ENCODE results near the gene ANKIB1. TPM values are rescaled to one million over a fixed set of nuclear protein-coding genes. Genes with fewer than 3 reads are reported as not detected.

The ANKIB1 gene
- total RNA-seq, 2 experiments from 2014 or later: 60.0 to 66.9 TPM

GRCh38 chr7:92275327-92275726 lies 29.6 kb downstream of the ANKIB1 start:
- Mint-ChIP-seq H3K36me3 (ENCODE audit: low read depth) (peaks cover 38% of the 10 kb centered on the region), H3K4me1 (ENCODE audit: low read depth) (peaks cover 20% of the 10 kb centered on the region), H3K4me3 (no peak overlapping the region), H3K9me3 (peaks cover 2% of the 10 kb centered on the region), H3K27ac (no peak overlapping the region), H3K27me3 (no peaks in the 10 kb centered on the region)
- Histone ChIP-seq H3K9me3 (ENCODE audit: control insufficient read depth in 1 of 2, insufficient read depth in 1 of 2, low read length in 2 of 2) (no peaks in the 10 kb centered on the region), H3K27ac (ENCODE audit: low read depth in 1 of 2, low read length in 2 of 2) (no peak overlapping the region), H3K27me3 (ENCODE audit: control insufficient read depth in 1 of 2, insufficient read depth in 2 of 2, low read length in 2 of 2) (no peaks in the 10 kb centered on the region), H3K4me3 (ENCODE audit: low read length) (no peak overlapping the region), H3K36me3 (ENCODE audit: insufficient read depth, low read length) (no peaks in the 10 kb centered on the region), H3K4me1 (ENCODE audit: insufficient read depth, low read length) (no peaks in the 10 kb centered on the region)
- ChIA-PET POLR2A (no interaction called here), CTCF (no interaction called here)
- intact Hi-C loops (cut with DNase I, micrococcal nuclease): no loop called here
- ATAC-seq (ENCODE audit: poor library complexity): no peak
- no peak for TF ChIP-seq CTCF (IDR thresholded peaks at IDR 0.05)
- no peak for DNase-seq

DNA sequence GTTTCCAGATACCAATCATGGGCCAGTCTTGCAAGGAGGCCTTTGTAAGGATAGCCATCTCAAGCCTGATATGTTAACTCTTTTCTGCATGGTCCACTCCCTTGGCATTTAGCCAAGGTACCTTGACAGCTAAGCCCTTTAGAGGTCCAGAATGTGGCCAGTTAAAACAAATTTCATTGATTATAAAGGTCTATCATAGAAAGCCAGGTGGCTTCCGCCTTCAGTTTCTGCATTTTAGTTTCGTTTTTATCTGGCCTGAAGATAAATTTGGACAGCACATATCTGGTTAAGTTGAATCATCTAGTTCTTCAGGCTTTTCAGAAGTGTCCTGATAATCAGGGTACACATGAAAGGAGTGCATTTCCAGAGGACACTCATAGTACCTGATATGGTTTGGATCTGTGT lies 30.7 kb downstream of the ANKIB1 start:
- Mint-ChIP-seq H3K27ac (no peak overlapping the region), H3K4me3 (no peak overlapping the region), H3K4me1 (ENCODE audit: low read depth) (peaks cover 22% of the 10 kb centered on the region), H3K9me3 (peaks cover 2% of the 10 kb centered on the region), H3K27me3 (no peaks in the 10 kb centered on the region), H3K36me3 (ENCODE audit: low read depth) (peaks cover 50% of the 10 kb centered on the region)
- intact Hi-C loops (cut with DNase I, micrococcal nuclease): no loop called here
- Histone ChIP-seq H3K27me3 (ENCODE audit: control insufficient read depth in 1 of 2, insufficient read depth in 2 of 2, low read length in 2 of 2) (no peaks in the 10 kb centered on the region), H3K9me3 (ENCODE audit: control insufficient read depth in 1 of 2, insufficient read depth in 1 of 2, low read length in 2 of 2) (no peaks in the 10 kb centered on the region), H3K4me1 (ENCODE audit: insufficient read depth, low read length) (no peaks in the 10 kb centered on the region), H3K4me3 (ENCODE audit: low read length) (no peak overlapping the region), H3K27ac (ENCODE audit: low read depth in 1 of 2, low read length in 2 of 2) (no peak overlapping the region), H3K36me3 (ENCODE audit: insufficient read depth, low read length) (no peaks in the 10 kb centered on the region)
- ChIA-PET CTCF (no interaction called here), POLR2A (no interaction called here)
- TF ChIP-seq CTCF (IDR thresholded peaks at IDR 0.05): no peak
- ATAC-seq (ENCODE audit: poor library complexity) (no peak), DNase-seq (no peak)

GRCh38 chr7:92279396-92280031 lies 33.7 kb downstream of the ANKIB1 start:
- Mint-ChIP-seq H3K4me3 (no peak overlapping the region), H3K4me1 (ENCODE audit: low read depth) (peaks cover 18% of the 10 kb centered on the region), H3K36me3 (ENCODE audit: low read depth) (peaks cover 57% of the 10 kb centered on the region), H3K27me3 (no peaks in the 10 kb centered on the region), H3K27ac (no peak overlapping the region), H3K9me3 (peaks cover 2% of the 10 kb centered on the region)
- no peaks in the 10 kb centered on the region for H3K27me3 ChIP-seq (ENCODE audit: control insufficient read depth in 1 of 2, insufficient read depth in 2 of 2, low read length in 2 of 2)
- H3K36me3 ChIP-seq (ENCODE audit: insufficient read depth, low read length): no peaks in the 10 kb centered on the region
- ChIA-PET POLR2A (no interaction called here), CTCF (no interaction called here)
- H3K4me1 ChIP-seq (ENCODE audit: insufficient read depth, low read length): no peaks in the 10 kb centered on the region
- ATAC-seq (ENCODE audit: poor library complexity) (no peak), DNase-seq (no peak)
- no peak for TF ChIP-seq CTCF (IDR thresholded peaks at IDR 0.05)
- intact Hi-C loops (cut with DNase I, micrococcal nuclease): no loop called here
- H3K4me3 ChIP-seq (ENCODE audit: low read length): no peak overlapping the region
- H3K27ac ChIP-seq (ENCODE audit: low read depth in 1 of 2, low read length in 2 of 2): no peak overlapping the region
- H3K9me3 ChIP-seq (ENCODE audit: control insufficient read depth in 1 of 2, insufficient read depth in 1 of 2, low read length in 2 of 2): no peaks in the 10 kb centered on the region

All from CD4-positive, alpha-beta T cell (primary cell).